ENCODE results near the gene PBX3. TPM values are rescaled to one million over a fixed set of nuclear protein-coding genes. Genes with fewer than 3 reads are reported as not detected.

The PBX3 gene
- total RNA-seq, 4 donors from 2014 or later = 5.1 to 360 (median 44.1) TPM

DNA sequence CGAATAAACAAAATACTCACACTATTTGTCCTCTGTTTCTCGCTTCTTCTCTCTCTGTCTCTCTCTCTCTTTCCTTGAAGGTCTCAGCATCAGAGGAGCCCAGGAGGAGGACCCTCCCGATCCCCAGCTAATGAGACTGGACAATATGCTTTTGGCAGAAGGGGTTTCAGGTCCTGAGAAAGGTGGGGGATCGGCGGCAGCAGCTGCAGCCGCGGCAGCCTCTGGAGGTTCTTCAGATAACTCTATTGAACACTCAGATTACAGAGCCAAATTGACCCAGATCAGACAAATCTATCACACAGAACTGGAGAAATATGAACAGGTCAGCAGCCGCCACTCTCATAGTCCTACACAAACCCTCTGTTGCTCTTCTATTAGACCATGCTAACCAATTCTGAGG is 168.4 kb downstream of the PBX3 start:
- intact Hi-C loops (cut with DNase I; ENCODE audit: low total_unique reads) = no loop called here
- Histone ChIP-seq H3K27me3 (no peaks in the 10 kb centered on the region), H3K4me1 (no peaks in the 10 kb centered on the region), H3K4me3 (no peak overlapping the region), H3K27ac (no peak overlapping the region), H3K9me3 (no peaks in the 10 kb centered on the region), H3K36me3 (no peaks in the 10 kb centered on the region)
- DNase-seq = no peak
- TF ChIP-seq, protein P1, sequence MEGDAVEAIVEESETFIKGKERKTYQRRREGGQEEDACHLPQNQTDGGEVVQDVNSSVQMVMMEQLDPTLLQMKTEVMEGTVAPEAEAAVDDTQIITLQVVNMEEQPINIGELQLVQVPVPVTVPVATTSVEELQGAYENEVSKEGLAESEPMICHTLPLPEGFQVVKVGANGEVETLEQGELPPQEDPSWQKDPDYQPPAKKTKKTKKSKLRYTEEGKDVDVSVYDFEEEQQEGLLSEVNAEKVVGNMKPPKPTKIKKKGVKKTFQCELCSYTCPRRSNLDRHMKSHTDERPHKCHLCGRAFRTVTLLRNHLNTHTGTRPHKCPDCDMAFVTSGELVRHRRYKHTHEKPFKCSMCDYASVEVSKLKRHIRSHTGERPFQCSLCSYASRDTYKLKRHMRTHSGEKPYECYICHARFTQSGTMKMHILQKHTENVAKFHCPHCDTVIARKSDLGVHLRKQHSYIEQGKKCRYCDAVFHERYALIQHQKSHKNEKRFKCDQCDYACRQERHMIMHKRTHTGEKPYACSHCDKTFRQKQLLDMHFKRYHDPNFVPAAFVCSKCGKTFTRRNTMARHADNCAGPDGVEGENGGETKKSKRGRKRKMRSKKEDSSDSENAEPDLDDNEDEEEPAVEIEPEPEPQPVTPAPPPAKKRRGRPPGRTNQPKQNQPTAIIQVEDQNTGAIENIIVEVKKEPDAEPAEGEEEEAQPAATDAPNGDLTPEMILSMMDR (IDR thresholded peaks at IDR 0.05) = no peak
- TF ChIP-seq POLR2A (IDR thresholded peaks at IDR 0.05) = no peak

DNA sequence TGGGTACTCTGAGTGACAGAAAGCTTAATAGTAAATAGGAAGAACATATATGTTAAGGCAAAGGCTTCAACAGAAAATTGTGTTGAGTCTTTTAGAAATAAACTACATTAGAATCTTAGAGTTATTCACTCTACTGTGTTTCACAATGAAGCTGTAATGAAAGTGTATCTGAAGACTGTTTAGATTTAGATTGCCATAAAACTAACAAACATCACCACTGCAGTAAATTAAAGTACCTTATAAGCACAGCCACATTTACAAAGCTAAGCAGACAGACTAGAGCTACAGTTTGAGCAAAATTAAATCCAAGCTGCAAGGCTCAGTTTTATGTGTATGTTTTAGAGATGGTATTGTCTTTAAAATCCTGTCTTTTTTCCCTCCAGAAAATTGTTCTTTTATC is 172.4 kb downstream of the PBX3 start:
- Histone ChIP-seq H3K4me3 (no peak overlapping the region), H3K27me3 (no peaks in the 10 kb centered on the region), H3K9me3 (no peaks in the 10 kb centered on the region), H3K36me3 (no peaks in the 10 kb centered on the region), H3K27ac (no peak overlapping the region), H3K4me1 (no peaks in the 10 kb centered on the region)
- TF ChIP-seq, protein P1 (IDR thresholded peaks at IDR 0.05) = no peak
- no peak for TF ChIP-seq POLR2A (IDR thresholded peaks at IDR 0.05)
- intact Hi-C loops (cut with DNase I; ENCODE audit: low total_unique reads) = no loop called here
- no peak for DNase-seq

DNA sequence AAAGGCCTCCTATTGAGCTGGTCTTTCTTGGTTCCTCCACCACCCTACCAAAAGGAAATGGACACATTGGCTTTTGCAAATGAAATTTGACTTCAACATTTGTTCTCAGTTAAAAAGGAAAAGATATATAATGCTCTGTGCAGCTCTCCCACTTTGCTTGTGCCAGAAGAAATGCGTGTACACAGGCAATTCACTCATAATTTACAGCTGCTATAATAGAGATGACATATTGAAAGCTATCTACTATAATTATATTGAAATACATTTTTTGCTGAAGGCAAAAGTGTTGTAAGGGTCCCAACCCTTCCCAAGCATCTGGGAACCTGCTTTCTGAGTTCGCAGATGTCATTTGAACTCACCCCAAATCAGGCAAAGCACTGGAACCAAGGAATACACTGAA is 173.2 kb downstream of the PBX3 start:
- no peak overlapping the region for H3K4me3 ChIP-seq
- DNase-seq = no peak
- intact Hi-C loops (cut with DNase I; ENCODE audit: low total_unique reads) = no loop called here
- H3K9me3 ChIP-seq = no peaks in the 10 kb centered on the region
- no peak overlapping the region for H3K27ac ChIP-seq
- no peaks in the 10 kb centered on the region for H3K36me3 ChIP-seq
- H3K27me3 ChIP-seq = no peaks in the 10 kb centered on the region
- TF ChIP-seq POLR2A (IDR thresholded peaks at IDR 0.05) = no peak
- TF ChIP-seq, protein P1 (IDR thresholded peaks at IDR 0.05) = no peak
- no peaks in the 10 kb centered on the region for H3K4me1 ChIP-seq

DNA sequence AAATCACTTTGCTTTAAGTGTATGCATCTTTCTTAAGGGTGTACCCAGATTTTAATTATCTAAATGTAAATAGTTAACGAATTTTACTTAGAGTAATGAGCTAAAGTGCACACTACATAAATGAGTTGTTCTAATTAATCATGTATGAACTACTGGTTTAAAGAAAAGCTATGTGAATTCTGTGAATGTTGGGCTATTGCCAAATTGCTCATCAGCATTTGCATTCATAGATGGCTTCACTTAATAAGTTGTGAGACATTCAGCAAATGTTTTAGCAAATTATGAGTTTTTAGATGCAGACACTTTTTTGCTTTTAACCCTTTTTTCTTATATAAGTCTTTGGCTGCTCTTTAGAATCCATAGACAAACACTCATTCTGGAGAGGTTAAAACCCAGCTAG is 175.7 kb downstream of the PBX3 start:
- H3K27me3 ChIP-seq = no peaks in the 10 kb centered on the region
- intact Hi-C loops (cut with DNase I; ENCODE audit: low total_unique reads) = no loop called here
- no peaks in the 10 kb centered on the region for H3K9me3 ChIP-seq
- H3K4me3 ChIP-seq = no peak overlapping the region
- TF ChIP-seq, protein P1 (IDR thresholded peaks at IDR 0.05) = no peak
- TF ChIP-seq POLR2A (IDR thresholded peaks at IDR 0.05) = no peak
- no peak for DNase-seq
- H3K4me1 ChIP-seq = no peaks in the 10 kb centered on the region
- H3K36me3 ChIP-seq = no peaks in the 10 kb centered on the region
- H3K27ac ChIP-seq = no peak overlapping the region

DNA sequence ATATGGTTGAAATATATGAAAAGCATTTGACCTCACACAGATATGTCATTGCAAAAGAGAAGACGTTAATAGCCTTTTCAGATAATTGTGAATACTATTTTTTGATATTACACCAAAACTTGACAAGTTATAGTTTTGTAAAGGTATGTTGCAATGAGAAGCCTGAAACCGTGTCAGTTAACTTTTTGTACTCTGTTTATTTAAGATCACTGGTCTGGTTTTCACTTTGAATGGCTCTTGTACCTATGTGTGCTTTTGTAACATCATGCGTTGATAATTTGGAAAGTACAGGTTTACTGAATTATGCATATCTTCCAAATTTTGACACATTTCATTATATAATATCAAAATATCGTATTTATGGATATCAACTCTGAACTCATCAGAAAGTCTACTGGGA is 177.2 kb downstream of the PBX3 start:
- intact Hi-C loops (cut with DNase I; ENCODE audit: low total_unique reads) = no loop called here
- TF ChIP-seq, protein P1 (IDR thresholded peaks at IDR 0.05) = no peak
- no peak for TF ChIP-seq POLR2A (IDR thresholded peaks at IDR 0.05)
- Histone ChIP-seq H3K4me3 (no peak overlapping the region), H3K27me3 (no peaks in the 10 kb centered on the region), H3K36me3 (no peaks in the 10 kb centered on the region), H3K9me3 (no peaks in the 10 kb centered on the region), H3K27ac (no peak overlapping the region), H3K4me1 (no peaks in the 10 kb centered on the region)
- DNase-seq = no peak
